K562 (cell line): ENCODE data around the gene SLC6A1. TPM values are rescaled to one million over a fixed set of nuclear protein-coding genes. Genes with fewer than 3 reads are reported as not detected.

Experiments used
- ATAC-seq: fragments of 200-7000 bp; cut with Tn5 transposase; 3 replicates; pipeline ENCODE4 v1.9.1; 2020; ENCODE audit warnings: moderate library complexity
- BruUV-seq: library from RNA; stranded (reverse); fragments of 400-500 nt; replicated peaks from 2 replicates; lab custom pipeline; 2021; lab: Mats Ljungman, UMichigan
- CTCF ChIA-PET: fragments of 300-600 bp; formaldehyde crosslinking; extraction: SDS; loops from one replicate; lab custom pipeline; 2021; ENCODE audit warnings: low intra/inter-chr PET ratio; lab: Yijun Ruan, JAX
- POLR2A ChIA-PET: fragments of 300-600, 350-650 bp; sonication (Branson Sonifier 250); formaldehyde crosslinking; extraction: SDS; loops from one replicate; lab custom pipeline; 2021; ENCODE audit warnings: antibody characterized with exemption, inconsistent platforms; lab: Yijun Ruan, JAX
- DNase-seq, 4 experiments: peaks; one replicate each; pipeline versions ENCODE4 v3.0.0 to v3.0.0-alpha.2; 2011 to 2018; ENCODE audit warnings: low spot score in 3 of 4, mixed read lengths in 3 of 4; ENCODE audit errors: extremely low read depth in 1 of 4
- FAIRE-seq: peaks from 2 replicates; lab custom pipeline; 2011; peaks lifted over from hg19 to GRCh38; lab: Jason Lieb, UNC
- H2AFZ ChIP-seq: 2 replicates; pipeline ENCODE4 v1.6.0; 2011; ENCODE audit warnings: low read depth, low read length, control low read depth, inconsistent platforms
- H3K27ac ChIP-seq: fragments of 200-600 bp; 3 replicates; pipeline ENCODE4 v1.8.0; 2011; ENCODE audit warnings: low read depth, mild to moderate bottlenecking, control low read depth, inconsistent platforms, low read length, moderate library complexity, mixed read lengths; ENCODE audit errors: extremely low read depth
- H3K27me3 ChIP-seq, 2 experiments: fragments of 300-600 bp in 1 of 2; 2 replicates in 1 of 2; 3 replicates in 1 of 2; pipeline versions ENCODE4 v1.6.0 to v1.8.0; 2011; ENCODE audit warnings: inconsistent platforms in 2 of 2, low read length in 2 of 2, mild to moderate bottlenecking in 1 of 2, mixed read lengths in 1 of 2, moderate library complexity in 1 of 2; ENCODE audit not compliant: control insufficient read depth in 2 of 2, insufficient read depth in 2 of 2
- H3K36me3 ChIP-seq: fragments of 300-600 bp; 3 replicates; pipeline ENCODE4 v1.8.0; 2011; ENCODE audit warnings: mild to moderate bottlenecking, low read length, inconsistent platforms; ENCODE audit not compliant: control insufficient read depth, insufficient read depth
- H3K4me1 ChIP-seq, 2 experiments: fragments of 200-600 bp in 1 of 2; replicated peaks in 1 of 2; 2 replicates in 1 of 2; 3 replicates in 1 of 2; pipeline versions ENCODE4 v1.5.1 to v1.8.0; 2011; ENCODE audit warnings: inconsistent platforms in 2 of 2, low read length in 2 of 2, mild to moderate bottlenecking in 1 of 2, mixed read lengths in 1 of 2, moderate library complexity in 1 of 2; ENCODE audit not compliant: control insufficient read depth in 2 of 2, insufficient read depth in 2 of 2
- H3K4me2 ChIP-seq: 2 replicates; pipeline ENCODE4 v1.6.1; 2011; ENCODE audit warnings: low read length, control low read depth, inconsistent platforms, mixed read lengths; ENCODE audit not compliant: insufficient read depth
- H3K4me3 ChIP-seq: fragments of 200-600 bp; sonication (generic), shearing (Covaris generic); 2 replicates; pipeline ENCODE4 v1.5.1; 2016; ENCODE audit warnings: control low read depth, inconsistent platforms
- H3K79me2 ChIP-seq: fragments of 200-600 bp; 3 replicates; pipeline ENCODE4 v1.8.0; 2011; ENCODE audit warnings: low read length, inconsistent platforms; ENCODE audit not compliant: control insufficient read depth, insufficient read depth
- H3K9ac ChIP-seq, 2 experiments: 2 replicates each; pipeline versions ENCODE4 v1.6.0 to v1.6.1; 2011; ENCODE audit warnings: low read depth in 2 of 2, low read length in 2 of 2, control low read depth in 1 of 2, inconsistent platforms in 1 of 2, mild to moderate bottlenecking in 1 of 2, mixed read lengths in 1 of 2; ENCODE audit not compliant: insufficient read depth in 1 of 2
- H3K9me1 ChIP-seq: one replicate; pipeline ENCODE4 v1.6.0; 2011; ENCODE audit warnings: inconsistent platforms, mild to moderate bottlenecking, low read length, moderate library complexity; ENCODE audit not compliant: control insufficient read depth, insufficient read depth
- H3K9me3 ChIP-seq: replicated peaks from 2 replicates; pipeline ENCODE4 v1.5.1; 2011; ENCODE audit warnings: low read depth, low read length, inconsistent platforms; ENCODE audit not compliant: control insufficient read depth, insufficient read depth
- H4K20me1 ChIP-seq: replicated peaks from 2 replicates; pipeline ENCODE4 v1.6.1; 2011; ENCODE audit warnings: low read length, inconsistent platforms, mixed read lengths; ENCODE audit not compliant: control insufficient read depth, insufficient read depth
- DNMT1 ChIP-seq: fragments of 450-650 bp; IDR thresholded peaks from 2 replicates; pipeline ENCODE4 v1.6.1; 2016; ENCODE audit warnings: antibody characterized with exemption, mild to moderate bottlenecking
- HDGF ChIP-seq: fragments of 450-650 bp; IDR thresholded peaks from 2 replicates; pipeline ENCODE4 v1.6.1; 2016
- RBM25 ChIP-seq: fragments of 200-400 bp; formaldehyde crosslinking; IDR thresholded peaks from 2 replicates; pipeline ENCODE4 v1.6.1; 2018; ENCODE audit warnings: low read length, low read depth, moderate library complexity; ENCODE audit not compliant: severe bottlenecking
- ZFP36 ChIP-seq: fragments of 150-350 bp; IDR thresholded peaks from 2 replicates; pipeline ENCODE4 v1.6.1; 2018; ENCODE audit warnings: low read length, low read depth; ENCODE audit not compliant: partially characterized antibody
- ZKSCAN1 ChIP-seq: fragments of 150-350 bp; IDR thresholded peaks from 2 replicates; pipeline ENCODE4 v1.6.1; 2016; ENCODE audit warnings: low read depth, low read length
- WGBS: fragments of 100-300 bp; shearing (Covaris generic); methylation state at CpG from one replicate; pipeline ENCODE4 v1.1.6; 2016; ENCODE audit warnings: low coverage, mixed read lengths; ENCODE audit not compliant: insufficient coverage; ENCODE audit errors: missing lambda C conversion rate; 5-methylcytosine and 5-hydroxymethylcytosine counted together
- in situ Hi-C: fragments of 300-500 bp; cut with MboI; formaldehyde crosslinking; loops from 4 replicates; pipeline ENCODE4 v1.15.0; 2018; ENCODE audit warnings: inconsistent platforms, mixed read lengths
- intact Hi-C: fragments of 100-400 bp; cut with micrococcal nuclease; formaldehyde crosslinking; loops from 2 replicates; pipeline ENCODE4 v1.14.2; 2022
- polyA plus RNA-seq, 8 experiments: library from polyadenylated mRNA; depleted of rRNA in 4 of 8; stranded (reverse) in 5 of 8; unstranded in 3 of 8; fragments of >200 nt; fragmentation: Nextera tagmentation in 2 of 8; fragmentation: Illumina TruSeq in 1 of 8; extraction: Ambion mirVana in 2 of 8; extraction: Trizol in 1 of 8; gene quantifications; 2 replicates each; pipeline versions ENCODE4 v1.2.1 to v1.2.3, GENCODE V29; 2011 to 2014; ENCODE audit warnings: inconsistent platforms in 1 of 8, missing spikeins in 1 of 8
- total RNA-seq, 7 experiments: library from RNA; depleted of rRNA in 6 of 7; stranded (reverse); fragments of >200 nt in 6 of 7; fragmentation: Illumina TruSeq in 2 of 7; extraction: Trizol in 2 of 7; gene quantifications; 2 replicates each; pipeline versions ENCODE4 v1.2.1 to v1.2.3, GENCODE V29; 2011 to 2021; ENCODE audit warnings: low replicate concordance in 1 of 7

The SLC6A1 gene
- total and polyA plus RNA-seq, 9 of the 15 experiments (the other 6 are each of a cell fraction or from before 2014, with no cell fraction given), result not detected

DNA sequence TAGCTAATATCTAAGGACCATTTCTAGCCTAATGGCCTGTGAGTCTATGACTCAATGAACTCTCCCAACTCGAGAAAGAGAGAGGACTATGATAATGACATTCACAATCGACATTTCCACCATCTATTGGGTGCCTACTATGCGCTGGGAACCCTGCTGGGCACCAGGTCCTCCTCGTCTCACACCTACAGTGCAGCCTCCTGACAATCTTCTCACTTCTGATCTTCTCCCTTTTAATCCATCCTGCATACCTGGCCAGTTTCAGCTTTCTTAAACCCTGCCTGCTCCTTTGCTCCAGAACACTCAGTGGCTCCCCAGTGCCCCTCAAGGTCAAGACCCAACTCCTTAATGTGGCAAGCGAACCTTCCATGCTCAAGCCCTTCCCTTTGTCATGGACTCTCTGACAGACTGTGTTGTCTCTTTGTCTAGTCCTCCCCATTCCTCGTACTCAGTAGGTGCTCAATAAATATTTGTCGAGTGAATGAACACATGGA lies 3.5 kb upstream of the SLC6A1 start:
- no peak overlapping the region for H3K4me3 ChIP-seq
- ChIA-PET POLR2A (interaction anchor here (0.8 kb wide), 1 partner anchor 9 kb away, joined by 3 read pairs; no protein-coding TSS in a partner anchor), CTCF (no interaction called here)
- H3K79me2 ChIP-seq, result no peaks in the 10 kb centered on the region
- BruUV-seq, result no TSS peak
- H3K36me3 ChIP-seq, result no peaks in the 10 kb centered on the region
- H2AFZ ChIP-seq, result no peak overlapping the region
- H3K9ac ChIP-seq, result no peak overlapping the region
- in situ Hi-C loops (no loop called here), intact Hi-C loops (loop anchor here (10.0 kb wide), 1 partner anchor 234 kb away; no protein-coding TSS in a partner anchor)
- 0% methylated on average over 7 of the region's 7 CpGs for WGBS
- no peak overlapping the region for H3K4me2 ChIP-seq
- H3K4me1 ChIP-seq, result peaks cover 0 to 6% of the 10 kb centered on the region in 2 experiments; a peak in 1 of 5 replicates
- DNase-seq (no peak), FAIRE-seq (no peak), ATAC-seq (no peak)
- peaks cover 23% of the 10 kb centered on the region; the same call in 1 of the 2 replicates for H4K20me1 ChIP-seq
- H3K9me3 ChIP-seq, result no peaks in the 10 kb centered on the region
- H3K27me3 ChIP-seq, result peaks cover 13 to 23% of the 10 kb centered on the region in 2 experiments; a peak in 3 of 5 replicates
- H3K27ac ChIP-seq, result no peak overlapping the region
- TF ChIP-seq RBM25, result peak; percentile 32
- TF ChIP-seq HDGF, result no peak
- TF ChIP-seq ZKSCAN1, result 0 out of 2 replicates have a peak, but pooled peaks have one; percentile 25
- TF ChIP-seq ZFP36, result peak; percentile 7
- TF ChIP-seq DNMT1, result no peak
- H3K9me1 ChIP-seq, result no peaks in the 10 kb centered on the region
